ENCODE measurements around the gene DIDO1. TPM values are rescaled to one million over a fixed set of nuclear protein-coding genes. Genes with fewer than 3 reads are reported as not detected.

The DIDO1 gene
- polyA plus RNA-seq, 2 of the 4 experiments (the other 2 are of a cell fraction), result 12.6 to 14.8 TPM

- H3K27ac ChIP-seq, result no peak overlapping the region
- no peak for FAIRE-seq
- no peaks in the 10 kb centered on the region for H3K9me3 ChIP-seq
- ChIA-PET POLR2A (no interaction called here), CTCF (interaction anchor here (0.6 to 1.2 kb wide), 2 partner anchors 9 to 11 kb away, joined by 3 to 7 read pairs; no protein-coding TSS in a partner anchor)
- DNase-seq (ENCODE audit: low read depth in 1 of 2, low spot score in 1 of 2), result no peak
- no peak overlapping the region for H3K4me3 ChIP-seq
- 78% methylated on average over 27 of the region's 27 CpGs for WGBS (ENCODE audit: missing lambda C conversion rate)
- H3K4me1 ChIP-seq, result peaks cover 7% of the 10 kb centered on the region; the same call in 2 of the 3 replicates
- no peak for TF ChIP-seq KDM5A (IDR thresholded peaks at IDR 0.05)
- TF ChIP-seq RCOR1 (IDR thresholded peaks at IDR 0.05; ENCODE audit: low read depth, low read length), result no peak
- no peak for TF ChIP-seq MAZ (IDR thresholded peaks at IDR 0.05; ENCODE audit: borderline replicate concordance, low read depth, low read length)
- no peak for TF ChIP-seq ZFP36 (IDR thresholded peaks at IDR 0.05; ENCODE audit: borderline replicate concordance, partially characterized antibody)
- no peak for TF ChIP-seq HOXB5 (CRISPR knock-in tag; IDR thresholded peaks at IDR 0.05)
- TF ChIP-seq MYC (IDR thresholded peaks at IDR 0.05; ENCODE audit: borderline replicate concordance, low read length), result no peak
- no peak for TF ChIP-seq POLR2AphosphoS2 (conservative IDR thresholded peaks at IDR 0.05; ENCODE audit: low read length)
- TF ChIP-seq MAX (IDR thresholded peaks at IDR 0.05), result no peak
- no peak for TF ChIP-seq HOXB13 (CRISPR knock-in tag; IDR thresholded peaks at IDR 0.05; ENCODE audit: low read depth)
- TF ChIP-seq HEYL (CRISPR knock-in tag; IDR thresholded peaks at IDR 0.05), result no peak
- TF ChIP-seq SREBF2 (IDR thresholded peaks at IDR 0.05), result no peak
- ATAC-seq, result no peak
- no peak overlapping the region for H3K4me2 ChIP-seq
Observed at GRCh38 chr20:62838128-62838891, 88.0 kb downstream of the DIDO1 start.

- POLR2A ChIA-PET, result no interaction called here
- Histone ChIP-seq H3K4me3 (no peak overlapping the region), H3K9me3 (no peaks in the 10 kb centered on the region), H3K4me1 (peaks cover 7% of the 10 kb centered on the region; the same call in 2 of the 3 replicates), H3K27ac (no peak overlapping the region), H3K4me2 (no peak overlapping the region)
- no peak for DNase-seq (ENCODE audit: low read depth in 1 of 2, low spot score in 1 of 2)
- FAIRE-seq, result no peak
- WGBS (ENCODE audit: missing lambda C conversion rate), result 89% methylated on average over 8 of the region's 8 CpGs
- CTCF ChIA-PET, result interaction anchor here (0.6 to 1.2 kb wide), 2 partner anchors 10 to 11 kb away, joined by 3 to 7 read pairs; no protein-coding TSS in a partner anchor
- ATAC-seq, result no peak
- TF ChIP-seq PHF8 (IDR thresholded peaks at IDR 0.05; ENCODE audit: borderline replicate concordance, low read depth), result no peak
Observed at GRCh38 chr20:62837790-62838127, 88.5 kb downstream of the DIDO1 start.

GRCh38 chr20:62836967-62837490 is 89.3 kb downstream of the DIDO1 start:
- ATAC-seq, result no peak
- ChIA-PET CTCF (interaction anchor here (1.0 to 1.2 kb wide), 4 partner anchors 9 to 46 kb away, joined by 3 read pairs; no protein-coding TSS in a partner anchor), POLR2A (no interaction called here)
- Histone ChIP-seq H3K4me2 (no peak overlapping the region), H3K27ac (no peak overlapping the region), H3K4me3 (no peak overlapping the region), H3K9me3 (no peaks in the 10 kb centered on the region), H3K4me1 (peaks cover 13% of the 10 kb centered on the region; the same call in 2 of the 3 replicates)
- TF ChIP-seq HOXB5 (CRISPR knock-in tag; IDR thresholded peaks at IDR 0.05) (no peak), CBX2 (IDR thresholded peaks at IDR 0.05; ENCODE audit: borderline replicate concordance, low read depth) (no peak), NPAS2 (CRISPR knock-in tag; IDR thresholded peaks at IDR 0.05; ENCODE audit: borderline replicate concordance) (no peak), ESRRA (IDR thresholded peaks at IDR 0.05; ENCODE audit: borderline replicate concordance, low read length) (no peak), BCL3 (IDR thresholded peaks at IDR 0.05) (no peak), CTCF (IDR thresholded peaks at IDR 0.05) (no peak), CEBPB (IDR thresholded peaks at IDR 0.05) (no peak), RNF2 (IDR thresholded peaks at IDR 0.05; ENCODE audit: borderline replicate concordance, low read depth) (no peak), SREBF2 (IDR thresholded peaks at IDR 0.05) (no peak)
- no peak for FAIRE-seq
- WGBS (ENCODE audit: missing lambda C conversion rate), result 74% methylated on average over 19 of the region's 19 CpGs
- DNase-seq (ENCODE audit: low read depth in 1 of 2, low spot score in 1 of 2), result no peak

All from A549 (cell line).